OCI-LY7 (cell line): ENCODE results near the gene SLA2. TPM values are rescaled to one million over a fixed set of nuclear protein-coding genes. Genes with fewer than 3 reads are reported as not detected.

Experiments
- BruUV-seq: library from RNA; stranded (reverse); fragments of 400-500 nt; replicated peaks from 2 replicates; lab custom pipeline; 2021; lab: Mats Ljungman, UMichigan
- CTCF ChIA-PET: fragments of 300-600 bp; sonication (Branson Sonifier 250); formaldehyde crosslinking; loops from one replicate; lab custom pipeline; 2022; ENCODE audit warnings: antibody characterized with exemption; ENCODE audit not compliant: unreplicated experiment; lab: Charles Lee
- POLR2A ChIA-PET: fragments of 300-600 bp; sonication (Branson Sonifier 250); formaldehyde crosslinking; loops from one replicate; lab custom pipeline; 2022; ENCODE audit warnings: antibody characterized with exemption; lab: Charles Lee
- DNase-seq: peaks from one replicate; pipeline ENCODE4 v3.0.0-alpha.2; 2015; ENCODE audit warnings: low spot score
- H2AFZ ChIP-seq: fragments of 200-600 bp; sonication (generic), shearing (Covaris generic); 2 replicates; pipeline ENCODE4 v1.6.1; 2014; ENCODE audit warnings: mild to moderate bottlenecking, antibody characterized with exemption, low read length, moderate library complexity
- H3K27ac ChIP-seq: fragments of 200-600 bp; sonication (generic); 2 replicates; pipeline ENCODE4 v1.5.1; 2014; ENCODE audit warnings: mixed run types, low read depth, mild to moderate bottlenecking, moderate library complexity, low read length, inconsistent platforms; ENCODE audit not compliant: poor library complexity, severe bottlenecking
- H3K36me3 ChIP-seq: fragments of 200-600 bp; sonication (generic); 2 replicates; pipeline ENCODE4 v1.6.1; 2014; ENCODE audit warnings: mild to moderate bottlenecking, antibody characterized with exemption, low read length, moderate library complexity, mixed read lengths; ENCODE audit not compliant: insufficient read depth
- H3K4me1 ChIP-seq: fragments of 200-600 bp; sonication (generic); 2 replicates; pipeline ENCODE4 v1.5.1; 2014; ENCODE audit warnings: mild to moderate bottlenecking, low read length; ENCODE audit not compliant: insufficient read depth, poor library complexity, severe bottlenecking
- H3K4me2 ChIP-seq: fragments of 200-600 bp; sonication (generic); 2 replicates; pipeline ENCODE4 v1.6.1; 2014; ENCODE audit warnings: mild to moderate bottlenecking, low read length
- H3K4me3 ChIP-seq: fragments of 200-600 bp; sonication (generic); 2 replicates; pipeline ENCODE4 v1.5.1; 2014; ENCODE audit warnings: mild to moderate bottlenecking, low read depth, low read length; ENCODE audit not compliant: poor library complexity, severe bottlenecking
- H3K79me2 ChIP-seq: fragments of 200-600 bp; sonication (generic); 2 replicates; pipeline ENCODE4 v1.6.1; 2016; ENCODE audit warnings: low read depth, mild to moderate bottlenecking, low read length, moderate library complexity, mixed read lengths; ENCODE audit not compliant: insufficient read depth
- H3K9me2 ChIP-seq: fragments of 200-600 bp; sonication (generic); 2 replicates; pipeline ENCODE4 v1.6.1; 2016; ENCODE audit warnings: mild to moderate bottlenecking, low read length, mixed read lengths; ENCODE audit not compliant: insufficient read depth
- H3K9me3 ChIP-seq: fragments of 200-600 bp; sonication (generic); 2 replicates; pipeline ENCODE4 v1.6.1; 2014; ENCODE audit warnings: mild to moderate bottlenecking, mixed run types, low read length, mixed read lengths
- H4K20me1 ChIP-seq: fragments of 200-600 bp; sonication (generic); 2 replicates; pipeline ENCODE4 v1.6.1; 2014; ENCODE audit warnings: mild to moderate bottlenecking, antibody characterized with exemption, low read length, moderate library complexity, mixed read lengths; ENCODE audit not compliant: insufficient read depth
- EZH2phosphoT487 ChIP-seq: fragments of 200-600 bp; sonication (generic); IDR thresholded peaks from 2 replicates; pipeline ENCODE4 v1.6.1; 2018; ENCODE audit warnings: low read depth, borderline replicate concordance, mild to moderate bottlenecking, mixed run types, antibody characterized with exemption, low read length, moderate library complexity, mixed read lengths
- intact Hi-C: fragments of 100-400 bp; cut with micrococcal nuclease; formaldehyde crosslinking; loops from one replicate; pipeline ENCODE4 v1.10.0; 2022; ENCODE audit not compliant: unreplicated experiment
- total RNA-seq, 2 experiments: library from RNA; depleted of rRNA in 1 of 2; stranded (reverse); fragments of >200 nt in 1 of 2; shearing (Covaris generic) in 1 of 2; gene quantifications; 2 replicates each; pipeline ENCODE4 v1.2.3, GENCODE V29; 2014 to 2022
- TF ChIP-seq, protein P1 (sequence below): fragments of 200-600 bp; sonication (generic); conservative IDR thresholded peaks from 2 replicates; pipeline ENCODE4 v1.5.1; 2014; ENCODE audit warnings: mild to moderate bottlenecking, antibody characterized with exemption, low read length, moderate library complexity, mixed read lengths

Gene SLA2
- total RNA-seq, 2 experiments from 2014 or later, result 2.0 to 5.0 TPM

DNA sequence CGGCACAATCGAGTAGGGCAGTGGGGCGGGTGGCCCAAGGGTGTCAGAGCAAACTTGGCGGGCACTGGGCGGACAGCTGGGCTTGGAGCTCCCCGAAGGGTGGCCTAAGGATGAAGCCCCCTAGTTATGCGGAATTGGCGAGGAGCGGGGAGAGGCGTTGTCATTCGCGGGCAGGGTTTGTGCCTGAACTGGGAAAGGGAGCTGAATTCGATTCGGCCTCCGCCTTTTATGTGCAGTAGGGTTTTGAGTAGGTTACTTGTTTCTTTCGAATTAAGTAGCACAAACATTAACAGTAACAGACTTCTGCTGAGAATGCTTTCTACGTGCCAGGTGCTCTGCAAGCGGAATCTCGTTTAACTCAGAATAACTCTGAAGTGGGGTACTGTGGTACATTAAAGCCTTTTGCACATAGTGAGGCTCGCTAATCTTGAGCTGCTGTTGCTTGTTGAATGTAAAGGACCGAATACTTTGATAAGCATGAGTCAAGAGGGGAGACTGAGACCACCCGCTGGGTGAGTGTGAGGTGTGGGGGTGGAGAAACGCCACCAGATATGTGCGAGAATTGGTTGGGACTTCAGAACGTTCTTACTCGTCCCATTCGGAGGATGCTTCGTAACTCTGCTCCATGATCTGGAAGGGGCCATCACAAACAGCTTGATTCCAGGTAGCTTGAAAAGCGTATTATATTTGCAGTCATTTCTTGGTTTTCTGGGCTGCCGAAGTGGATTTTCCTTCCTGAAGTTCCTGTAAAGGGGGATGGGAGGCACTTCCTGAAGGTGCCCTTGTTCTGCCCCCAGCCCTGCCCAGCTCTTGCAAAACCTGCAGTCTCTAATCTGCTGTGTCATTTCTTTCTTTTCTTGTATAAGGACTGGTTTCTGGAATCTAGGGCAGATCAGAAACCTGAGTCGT is 39.6 kb downstream of the SLA2 start:
- H3K36me3 ChIP-seq, result peaks cover 48% of the 10 kb centered on the region
- H3K4me1 ChIP-seq, result peaks cover 41% of the 10 kb centered on the region
- no peaks in the 10 kb centered on the region for H3K9me3 ChIP-seq
- ChIA-PET POLR2A (interaction anchor here (0.6 to 1.2 kb wide), 3 partner anchors 39 to 627 kb away, joined by 3 to 5 read pairs (median 3); no protein-coding TSS in a partner anchor), CTCF (interaction anchor here (0.5 to 2.7 kb wide), 4 partner anchors 11 to 140 kb away, joined by 3 to 10 read pairs (median 4); no protein-coding TSS in a partner anchor)
- peaks cover 20% of the 10 kb centered on the region; the same call in 1 of the 2 replicates for H4K20me1 ChIP-seq
- TF ChIP-seq EZH2phosphoT487, result no peak
- TF ChIP-seq, protein P1, sequence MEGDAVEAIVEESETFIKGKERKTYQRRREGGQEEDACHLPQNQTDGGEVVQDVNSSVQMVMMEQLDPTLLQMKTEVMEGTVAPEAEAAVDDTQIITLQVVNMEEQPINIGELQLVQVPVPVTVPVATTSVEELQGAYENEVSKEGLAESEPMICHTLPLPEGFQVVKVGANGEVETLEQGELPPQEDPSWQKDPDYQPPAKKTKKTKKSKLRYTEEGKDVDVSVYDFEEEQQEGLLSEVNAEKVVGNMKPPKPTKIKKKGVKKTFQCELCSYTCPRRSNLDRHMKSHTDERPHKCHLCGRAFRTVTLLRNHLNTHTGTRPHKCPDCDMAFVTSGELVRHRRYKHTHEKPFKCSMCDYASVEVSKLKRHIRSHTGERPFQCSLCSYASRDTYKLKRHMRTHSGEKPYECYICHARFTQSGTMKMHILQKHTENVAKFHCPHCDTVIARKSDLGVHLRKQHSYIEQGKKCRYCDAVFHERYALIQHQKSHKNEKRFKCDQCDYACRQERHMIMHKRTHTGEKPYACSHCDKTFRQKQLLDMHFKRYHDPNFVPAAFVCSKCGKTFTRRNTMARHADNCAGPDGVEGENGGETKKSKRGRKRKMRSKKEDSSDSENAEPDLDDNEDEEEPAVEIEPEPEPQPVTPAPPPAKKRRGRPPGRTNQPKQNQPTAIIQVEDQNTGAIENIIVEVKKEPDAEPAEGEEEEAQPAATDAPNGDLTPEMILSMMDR, result no peak
- intact Hi-C loops, result loop anchor here (5.0 kb wide), 1 partner anchor 144 kb away; no protein-coding TSS in a partner anchor
- H3K9me2 ChIP-seq, result no peaks in the 10 kb centered on the region
- H3K27ac ChIP-seq, result peak overlapping the region; percentile 72
- H3K79me2 ChIP-seq, result peaks cover 32% of the 10 kb centered on the region
- peak; percentile 17 for DNase-seq
- peak overlapping the region; percentile 93 for H3K4me2 ChIP-seq
- BruUV-seq, result no TSS peak
- H2AFZ ChIP-seq, result peak overlapping the region; percentile 47; the same call in 1 of the 2 replicates
- H3K4me3 ChIP-seq, result peak overlapping the region; percentile 99

DNA sequence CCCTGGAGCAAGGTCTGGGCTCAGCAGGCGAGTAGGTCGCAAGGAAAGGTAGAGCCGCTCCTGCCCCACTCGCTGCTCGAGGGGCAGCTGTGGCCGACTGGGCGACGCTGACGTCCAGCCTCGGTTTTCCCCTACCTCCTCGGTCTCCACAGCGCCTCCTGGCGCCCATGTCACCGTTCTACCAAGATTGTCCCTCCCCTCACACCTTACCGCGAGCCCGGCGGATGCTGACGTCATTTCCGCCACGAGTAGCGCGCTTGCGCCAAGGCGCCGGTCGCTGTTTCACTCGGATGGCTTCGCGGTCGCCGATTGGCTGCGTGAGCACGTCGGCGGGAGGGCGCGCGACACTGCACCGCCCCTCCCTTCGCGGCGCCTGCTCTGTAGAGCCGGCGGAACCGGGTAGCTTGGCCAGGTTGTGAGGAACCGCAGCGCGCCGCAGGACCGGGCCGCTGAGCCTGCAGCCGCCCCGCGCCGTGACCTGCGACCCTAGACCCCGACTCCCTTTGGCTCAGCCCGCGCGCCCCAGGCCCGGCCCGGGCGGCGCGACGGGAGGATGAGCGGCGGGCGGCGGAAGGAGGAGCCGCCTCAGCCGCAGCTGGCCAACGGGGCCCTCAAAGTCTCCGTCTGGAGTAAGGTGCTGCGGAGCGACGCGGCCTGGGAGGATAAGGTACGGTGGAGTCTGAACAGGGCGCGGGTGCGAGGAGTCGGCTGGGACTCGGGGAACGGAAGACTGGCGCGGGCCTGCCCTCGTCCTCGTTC is 40.4 kb downstream of the SLA2 start, which contains the start of gene RAB5IF:
TSS of gene RAB5IF (plus strand) at position 381 of the 759 bp plus-strand sequence. CDS start at position 554, 173 bp downstream.
- H3K27ac ChIP-seq, result peak within 1 kb of the TSS; percentile 89
- peak within 1 kb of the TSS; percentile 64; the same call in 1 of the 2 replicates for H2AFZ ChIP-seq
- TF ChIP-seq EZH2phosphoT487, result no peak
- TF ChIP-seq, protein P1, result peak; percentile 85
- H3K36me3 ChIP-seq, result peaks cover 40% of the 10 kb centered on the region
- DNase-seq, result peak; percentile 99
- peak within 1 kb of the TSS; percentile 93 for H3K4me2 ChIP-seq
- H3K4me1 ChIP-seq, result peaks cover 43% of the 10 kb centered on the region
- no peaks in the 10 kb centered on the region for H3K9me2 ChIP-seq
- H3K4me3 ChIP-seq, result peak within 1 kb of the TSS; percentile 99
- H4K20me1 ChIP-seq, result peaks cover 20% of the 10 kb centered on the region; the same call in 1 of the 2 replicates
- H3K9me3 ChIP-seq, result no peaks in the 10 kb centered on the region
- CTCF ChIA-PET, result interaction anchor here (0.5 to 2.7 kb wide), 3 partner anchors 10 to 84 kb away, joined by 3 to 10 read pairs (median 5); no protein-coding TSS in a partner anchor
- H3K79me2 ChIP-seq, result peaks cover 32% of the 10 kb centered on the region
- BruUV-seq, result no TSS peak
- intact Hi-C loops, result loop anchor here (1.0 to 5.0 kb wide), 4 partner anchors 32 to 143 kb away; partner anchors contain the start of gene TGIF2
- POLR2A ChIA-PET, result interaction anchor here (0.6 to 2.6 kb wide), 5 partner anchors 11 to 152 kb away, joined by 3 to 22 read pairs (median 7); partner anchors contain the start of gene TGIF2
